K562 (cell line): Measurements from ENCODE around the gene MEGF11. TPM values are rescaled to one million over a fixed set of nuclear protein-coding genes. Genes with fewer than 3 reads are reported as not detected.

Source experiments
- ATAC-seq: fragments of 200-7000 bp; cut with Tn5 transposase; 3 replicates; pipeline ENCODE4 v1.9.1; 2020; ENCODE audit warnings: moderate library complexity
- BruUV-seq: library from RNA; stranded (reverse); fragments of 400-500 nt; replicated peaks from 2 replicates; lab custom pipeline; 2021; lab: Mats Ljungman, UMichigan
- CTCF ChIA-PET: fragments of 300-600 bp; formaldehyde crosslinking; extraction: SDS; loops from one replicate; lab custom pipeline; 2021; ENCODE audit warnings: low intra/inter-chr PET ratio; lab: Yijun Ruan, JAX
- POLR2A ChIA-PET: fragments of 300-600, 350-650 bp; sonication (Branson Sonifier 250); formaldehyde crosslinking; extraction: SDS; loops from one replicate; lab custom pipeline; 2021; ENCODE audit warnings: antibody characterized with exemption, inconsistent platforms; lab: Yijun Ruan, JAX
- DNase-seq, 4 experiments: peaks; one replicate each; pipeline versions ENCODE4 v3.0.0 to v3.0.0-alpha.2; 2011 to 2018; ENCODE audit warnings: low spot score in 3 of 4, mixed read lengths in 3 of 4; ENCODE audit errors: extremely low read depth in 1 of 4
- FAIRE-seq: peaks from 2 replicates; lab custom pipeline; 2011; peaks lifted over from hg19 to GRCh38; lab: Jason Lieb, UNC
- H2AFZ ChIP-seq: 2 replicates; pipeline ENCODE4 v1.6.0; 2011; ENCODE audit warnings: low read depth, low read length, control low read depth, inconsistent platforms
- H3K27ac ChIP-seq: fragments of 200-600 bp; 3 replicates; pipeline ENCODE4 v1.8.0; 2011; ENCODE audit warnings: low read depth, mild to moderate bottlenecking, control low read depth, inconsistent platforms, low read length, moderate library complexity, mixed read lengths; ENCODE audit errors: extremely low read depth
- H3K27me3 ChIP-seq, 2 experiments: fragments of 300-600 bp in 1 of 2; 2 replicates in 1 of 2; 3 replicates in 1 of 2; pipeline versions ENCODE4 v1.6.0 to v1.8.0; 2011; ENCODE audit warnings: inconsistent platforms in 2 of 2, low read length in 2 of 2, mild to moderate bottlenecking in 1 of 2, mixed read lengths in 1 of 2, moderate library complexity in 1 of 2; ENCODE audit not compliant: control insufficient read depth in 2 of 2, insufficient read depth in 2 of 2
- H3K36me3 ChIP-seq: fragments of 300-600 bp; 3 replicates; pipeline ENCODE4 v1.8.0; 2011; ENCODE audit warnings: mild to moderate bottlenecking, low read length, inconsistent platforms; ENCODE audit not compliant: control insufficient read depth, insufficient read depth
- H3K4me1 ChIP-seq, 2 experiments: fragments of 200-600 bp in 1 of 2; replicated peaks in 1 of 2; 2 replicates in 1 of 2; 3 replicates in 1 of 2; pipeline versions ENCODE4 v1.5.1 to v1.8.0; 2011; ENCODE audit warnings: inconsistent platforms in 2 of 2, low read length in 2 of 2, mild to moderate bottlenecking in 1 of 2, mixed read lengths in 1 of 2, moderate library complexity in 1 of 2; ENCODE audit not compliant: control insufficient read depth in 2 of 2, insufficient read depth in 2 of 2
- H3K4me2 ChIP-seq: 2 replicates; pipeline ENCODE4 v1.6.1; 2011; ENCODE audit warnings: low read length, control low read depth, inconsistent platforms, mixed read lengths; ENCODE audit not compliant: insufficient read depth
- H3K4me3 ChIP-seq: fragments of 200-600 bp; sonication (generic), shearing (Covaris generic); 2 replicates; pipeline ENCODE4 v1.5.1; 2016; ENCODE audit warnings: control low read depth, inconsistent platforms
- H3K79me2 ChIP-seq: fragments of 200-600 bp; 3 replicates; pipeline ENCODE4 v1.8.0; 2011; ENCODE audit warnings: low read length, inconsistent platforms; ENCODE audit not compliant: control insufficient read depth, insufficient read depth
- H3K9ac ChIP-seq, 2 experiments: 2 replicates each; pipeline versions ENCODE4 v1.6.0 to v1.6.1; 2011; ENCODE audit warnings: low read depth in 2 of 2, low read length in 2 of 2, control low read depth in 1 of 2, inconsistent platforms in 1 of 2, mild to moderate bottlenecking in 1 of 2, mixed read lengths in 1 of 2; ENCODE audit not compliant: insufficient read depth in 1 of 2
- H3K9me1 ChIP-seq: one replicate; pipeline ENCODE4 v1.6.0; 2011; ENCODE audit warnings: inconsistent platforms, mild to moderate bottlenecking, low read length, moderate library complexity; ENCODE audit not compliant: control insufficient read depth, insufficient read depth
- H3K9me3 ChIP-seq: replicated peaks from 2 replicates; pipeline ENCODE4 v1.5.1; 2011; ENCODE audit warnings: low read depth, low read length, inconsistent platforms; ENCODE audit not compliant: control insufficient read depth, insufficient read depth
- H4K20me1 ChIP-seq: replicated peaks from 2 replicates; pipeline ENCODE4 v1.6.1; 2011; ENCODE audit warnings: low read length, inconsistent platforms, mixed read lengths; ENCODE audit not compliant: control insufficient read depth, insufficient read depth
- NFIC ChIP-seq: fragments of 450-650 bp; IDR thresholded peaks from 2 replicates; pipeline ENCODE4 v1.6.1; 2017; ENCODE audit warnings: mild to moderate bottlenecking, inconsistent platforms
- ZBTB17 ChIP-seq: fragments of 450-650 bp; formaldehyde crosslinking; IDR thresholded peaks from 2 replicates; pipeline ENCODE4 v1.4.0; 2020; ENCODE audit warnings: mild to moderate bottlenecking
- ZNF224 ChIP-seq: sonication (generic); formaldehyde crosslinking; IDR thresholded peaks from 2 replicates; pipeline ENCODE4 v1.8.0; 2022; ENCODE audit warnings: mild to moderate bottlenecking, missing genetic modification reagents
- WGBS: fragments of 100-300 bp; shearing (Covaris generic); methylation state at CpG from one replicate; pipeline ENCODE4 v1.1.6; 2016; ENCODE audit warnings: low coverage, mixed read lengths; ENCODE audit not compliant: insufficient coverage; ENCODE audit errors: missing lambda C conversion rate; 5-methylcytosine and 5-hydroxymethylcytosine counted together
- in situ Hi-C: fragments of 300-500 bp; cut with MboI; formaldehyde crosslinking; loops from 4 replicates; pipeline ENCODE4 v1.15.0; 2018; ENCODE audit warnings: inconsistent platforms, mixed read lengths
- intact Hi-C: fragments of 100-400 bp; cut with micrococcal nuclease; formaldehyde crosslinking; loops from 2 replicates; pipeline ENCODE4 v1.14.2; 2022
- polyA plus RNA-seq, 8 experiments: library from polyadenylated mRNA; depleted of rRNA in 4 of 8; stranded (reverse) in 5 of 8; unstranded in 3 of 8; fragments of >200 nt; fragmentation: Nextera tagmentation in 2 of 8; fragmentation: Illumina TruSeq in 1 of 8; extraction: Ambion mirVana in 2 of 8; extraction: Trizol in 1 of 8; gene quantifications; 2 replicates each; pipeline versions ENCODE4 v1.2.1 to v1.2.3, GENCODE V29; 2011 to 2014; ENCODE audit warnings: inconsistent platforms in 1 of 8, missing spikeins in 1 of 8
- total RNA-seq, 7 experiments: library from RNA; depleted of rRNA in 6 of 7; stranded (reverse); fragments of >200 nt in 6 of 7; fragmentation: Illumina TruSeq in 2 of 7; extraction: Trizol in 2 of 7; gene quantifications; 2 replicates each; pipeline versions ENCODE4 v1.2.1 to v1.2.3, GENCODE V29; 2011 to 2021; ENCODE audit warnings: low replicate concordance in 1 of 7
- TF ChIP-seq, protein P1 (sequence below): IDR thresholded peaks from 2 replicates; pipeline ENCODE4 v1.6.1; 2011; ENCODE audit warnings: borderline replicate concordance, low read depth, mild to moderate bottlenecking, moderate library complexity, low read length; ENCODE audit not compliant: insufficient read depth, poor library complexity, severe bottlenecking
- TF ChIP-seq, protein P2 (sequence below), 2 experiments: fragments of 450-650 bp; IDR thresholded peaks; 2 replicates each; pipeline ENCODE4 v1.6.1; 2016

MEGF11 gene
- total and polyA plus RNA-seq, 9 of the 15 experiments (the other 6 are each of a cell fraction or from before 2014, with no cell fraction given): 0.06 to 0.23 (median 0.20) TPM; not detected in 6

DNA sequence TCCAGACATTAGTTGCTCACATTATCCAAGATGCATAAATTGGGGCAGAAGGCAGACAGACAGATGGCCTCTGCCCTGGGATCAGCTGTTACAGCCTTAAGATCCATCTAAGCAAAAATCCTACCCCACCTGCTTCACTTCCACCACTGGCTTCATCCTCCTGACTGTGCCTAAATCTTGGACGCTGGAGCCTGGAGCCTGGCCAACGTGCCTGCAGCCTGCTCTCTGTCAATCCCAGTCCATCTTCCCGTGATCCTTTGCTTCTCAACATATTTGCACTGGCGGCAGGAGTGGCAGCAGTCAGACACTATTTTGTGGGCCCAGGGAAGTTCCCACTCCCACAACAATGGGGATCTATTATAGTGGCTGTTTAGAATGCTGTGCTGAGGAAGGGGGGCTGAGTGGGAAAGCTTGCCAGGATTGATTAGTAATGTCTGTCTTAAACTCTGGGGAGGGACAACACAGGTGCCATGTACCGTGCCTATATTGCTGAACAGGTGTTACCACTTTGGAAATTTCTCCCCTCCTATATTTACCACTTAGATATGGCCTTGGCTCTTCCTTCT lies 121.2 kb downstream of the MEGF11 start:
- H3K9me3 ChIP-seq: no peaks in the 10 kb centered on the region
- no peak overlapping the region for H3K4me2 ChIP-seq
- TF ChIP-seq, protein P1, sequence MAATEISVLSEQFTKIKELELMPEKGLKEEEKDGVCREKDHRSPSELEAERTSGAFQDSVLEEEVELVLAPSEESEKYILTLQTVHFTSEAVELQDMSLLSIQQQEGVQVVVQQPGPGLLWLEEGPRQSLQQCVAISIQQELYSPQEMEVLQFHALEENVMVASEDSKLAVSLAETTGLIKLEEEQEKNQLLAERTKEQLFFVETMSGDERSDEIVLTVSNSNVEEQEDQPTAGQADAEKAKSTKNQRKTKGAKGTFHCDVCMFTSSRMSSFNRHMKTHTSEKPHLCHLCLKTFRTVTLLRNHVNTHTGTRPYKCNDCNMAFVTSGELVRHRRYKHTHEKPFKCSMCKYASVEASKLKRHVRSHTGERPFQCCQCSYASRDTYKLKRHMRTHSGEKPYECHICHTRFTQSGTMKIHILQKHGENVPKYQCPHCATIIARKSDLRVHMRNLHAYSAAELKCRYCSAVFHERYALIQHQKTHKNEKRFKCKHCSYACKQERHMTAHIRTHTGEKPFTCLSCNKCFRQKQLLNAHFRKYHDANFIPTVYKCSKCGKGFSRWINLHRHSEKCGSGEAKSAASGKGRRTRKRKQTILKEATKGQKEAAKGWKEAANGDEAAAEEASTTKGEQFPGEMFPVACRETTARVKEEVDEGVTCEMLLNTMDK: no peak
- TF ChIP-seq ZNF224 (CRISPR knock-in tag): no peak
- TF ChIP-seq ZBTB17 (CRISPR knock-in tag): peak; percentile 75
- no peak for TF ChIP-seq NFIC
- TF ChIP-seq, protein P2, sequence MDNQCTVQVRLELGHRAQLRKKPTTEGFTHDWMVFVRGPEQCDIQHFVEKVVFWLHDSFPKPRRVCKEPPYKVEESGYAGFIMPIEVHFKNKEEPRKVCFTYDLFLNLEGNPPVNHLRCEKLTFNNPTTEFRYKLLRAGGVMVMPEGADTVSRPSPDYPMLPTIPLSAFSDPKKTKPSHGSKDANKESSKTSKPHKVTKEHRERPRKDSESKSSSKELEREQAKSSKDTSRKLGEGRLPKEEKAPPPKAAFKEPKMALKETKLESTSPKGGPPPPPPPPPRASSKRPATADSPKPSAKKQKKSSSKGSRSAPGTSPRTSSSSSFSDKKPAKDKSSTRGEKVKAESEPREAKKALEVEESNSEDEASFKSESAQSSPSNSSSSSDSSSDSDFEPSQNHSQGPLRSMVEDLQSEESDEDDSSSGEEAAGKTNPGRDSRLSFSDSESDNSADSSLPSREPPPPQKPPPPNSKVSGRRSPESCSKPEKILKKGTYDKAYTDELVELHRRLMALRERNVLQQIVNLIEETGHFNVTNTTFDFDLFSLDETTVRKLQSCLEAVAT (IDR thresholded peaks at IDR 0.05): peak in 1 of 2 experiments; percentile 20; a peak in 1 of 4 replicates
- BruUV-seq: no TSS peak
- H3K9me1 ChIP-seq: peaks cover under 1% of the 10 kb centered on the region
- no peaks in the 10 kb centered on the region for H3K4me1 ChIP-seq
- no peak overlapping the region for H3K4me3 ChIP-seq
- DNase-seq (no peak), ATAC-seq (no peak), FAIRE-seq (no peak)
- intact Hi-C loops: no loop called here
- H3K36me3 ChIP-seq: no peaks in the 10 kb centered on the region
- no peak overlapping the region for H2AFZ ChIP-seq
- H3K9ac ChIP-seq: no peak overlapping the region
- H3K27me3 ChIP-seq: peaks cover 28 to 72% of the 10 kb centered on the region in 2 experiments
- in situ Hi-C loops: no loop called here
- ChIA-PET CTCF (no interaction called here), POLR2A (no interaction called here)
- H4K20me1 ChIP-seq: peaks cover 18% of the 10 kb centered on the region; the same call in 1 of the 2 replicates
- WGBS: 1% methylated on average over 5 of the region's 5 CpGs
- no peaks in the 10 kb centered on the region for H3K79me2 ChIP-seq
- no peak overlapping the region for H3K27ac ChIP-seq
